Measurements from ENCODE around the gene ATP2B2. TPM values are rescaled to one million over a fixed set of nuclear protein-coding genes. Genes with fewer than 3 reads are reported as not detected.

The ATP2B2 gene
- total and polyA plus RNA-seq, 10 of the 15 experiments (the other 5 are each of a cell fraction or from before 2014, with no cell fraction given), result 0.04 TPM; not detected in 9

GRCh38 chr3:10530241-10530640, 24.9 kb upstream of the ATP2B2 start:
- CTCF ChIA-PET, result no interaction called here
- no peaks in the 10 kb centered on the region for H4K20me1 ChIP-seq (ENCODE audit: control insufficient read depth, insufficient read depth)
- no TSS peak for BruUV-seq (replicated peaks)
- no peak for FAIRE-seq
- H3K4me3 ChIP-seq, result no peak overlapping the region
- RAD21 ChIA-PET (ENCODE audit: unreplicated experiment), result no interaction called here
- no peak for TF ChIP-seq SMAD1 (IDR thresholded peaks at IDR 0.05; ENCODE audit: low read depth, partially characterized antibody)
- no peak for TF ChIP-seq HDAC2 (IDR thresholded peaks at IDR 0.05)
- no peak for TF ChIP-seq POU2F2 (IDR thresholded peaks at IDR 0.05; ENCODE audit: borderline replicate concordance, low read depth, low read length)
- TF ChIP-seq IRF5 (IDR thresholded peaks at IDR 0.05; ENCODE audit: borderline replicate concordance), result no peak
- TF ChIP-seq, protein P1, sequence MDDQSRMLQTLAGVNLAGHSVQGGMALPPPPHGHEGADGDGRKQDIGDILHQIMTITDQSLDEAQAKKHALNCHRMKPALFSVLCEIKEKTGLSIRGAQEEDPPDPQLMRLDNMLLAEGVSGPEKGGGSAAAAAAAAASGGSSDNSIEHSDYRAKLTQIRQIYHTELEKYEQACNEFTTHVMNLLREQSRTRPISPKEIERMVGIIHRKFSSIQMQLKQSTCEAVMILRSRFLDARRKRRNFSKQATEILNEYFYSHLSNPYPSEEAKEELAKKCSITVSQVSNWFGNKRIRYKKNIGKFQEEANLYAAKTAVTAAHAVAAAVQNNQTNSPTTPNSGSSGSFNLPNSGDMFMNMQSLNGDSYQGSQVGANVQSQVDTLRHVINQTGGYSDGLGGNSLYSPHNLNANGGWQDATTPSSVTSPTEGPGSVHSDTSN (IDR thresholded peaks at IDR 0.05; ENCODE audit: insufficient replicate concordance, low read depth, low read length), result no peak
- TF ChIP-seq BCLAF1 (IDR thresholded peaks at IDR 0.05), result no peak
- no peak for TF ChIP-seq ZNF207 (IDR thresholded peaks at IDR 0.05; ENCODE audit: borderline replicate concordance)
- no peak for TF ChIP-seq SP1 (IDR thresholded peaks at IDR 0.05; ENCODE audit: low read depth, low read length)
- TF ChIP-seq ZNF24 (IDR thresholded peaks at IDR 0.05), result no peak
- no peak for TF ChIP-seq MLLT1 (IDR thresholded peaks at IDR 0.05)
- no peak for TF ChIP-seq NBN (IDR thresholded peaks at IDR 0.05)
- no peak for TF ChIP-seq IKZF1 (conservative IDR thresholded peaks at IDR 0.05)
- TF ChIP-seq HDGF (IDR thresholded peaks at IDR 0.05), result no peak
- no peak for TF ChIP-seq STAT3 (IDR thresholded peaks at IDR 0.05; ENCODE audit: low read depth, low read length)
- no peak overlapping the region for H3K4me2 ChIP-seq (ENCODE audit: control insufficient read depth, insufficient read depth)
- SMC1A ChIA-PET (ENCODE audit: uncharacterized antibody, unreplicated experiment), result no interaction called here
- no peaks in the 10 kb centered on the region for H3K79me2 ChIP-seq (ENCODE audit: control insufficient read depth, insufficient read depth, low read length)
- no peak overlapping the region for H3K27ac ChIP-seq (ENCODE audit: control insufficient read depth, insufficient read depth)
- peaks cover 0 to 2% of the 10 kb centered on the region in 2 experiments; a peak in 2 of 4 replicates for H3K27me3 ChIP-seq (replicated peaks in 1 of 2; ENCODE audit: control insufficient read depth in 2 of 2, insufficient read depth in 2 of 2, low read length in 1 of 2)
- WGBS (ENCODE audit: insufficient coverage, insufficient replicate concordance, low lambda C conversion rate, missing lambda C conversion rate), result 52% methylated on average over 13 of the region's 13 CpGs
- POLR2A ChIA-PET, result no interaction called here
- H2AFZ ChIP-seq (ENCODE audit: control insufficient read depth, low read depth, low read length), result no peak overlapping the region
- in situ Hi-C loops (cut with MboI), result no loop called here
- no peak overlapping the region for H3K9ac ChIP-seq (ENCODE audit: control insufficient read depth, insufficient read depth, low read length)
- no peaks in the 10 kb centered on the region; the same call in 2 of the 3 replicates for H3K9me3 ChIP-seq (replicated peaks; ENCODE audit: control insufficient read depth, insufficient read depth, low read length)
- intact Hi-C loops (cut with micrococcal nuclease; ENCODE audit: unreplicated experiment), result no loop called here
- no peak for DNase-seq (ENCODE audit: low read depth, low spot score)
- ATAC-seq, result no peak
- no peaks in the 10 kb centered on the region for H3K4me1 ChIP-seq (ENCODE audit: control insufficient read depth, insufficient read depth, low read length)
- H3K36me3 ChIP-seq (ENCODE audit: control insufficient read depth in 2 of 2, insufficient read depth in 2 of 2, low read length in 1 of 2), result no peaks in the 10 kb centered on the region
